NCI-H446 (cell line): ENCODE results near the gene SMOC2.
"Not testable (repeated sequence)": the region's sequence is repeated elsewhere in the genome, so short reads cannot be mapped to it uniquely, and the experiment has no call there.

Experiments used
- DNase-seq, 2 experiments: peaks; one replicate each; lab custom pipeline; 2025; lab: John Stamatoyannopoulos, UW

The SMOC2 gene

DNA sequence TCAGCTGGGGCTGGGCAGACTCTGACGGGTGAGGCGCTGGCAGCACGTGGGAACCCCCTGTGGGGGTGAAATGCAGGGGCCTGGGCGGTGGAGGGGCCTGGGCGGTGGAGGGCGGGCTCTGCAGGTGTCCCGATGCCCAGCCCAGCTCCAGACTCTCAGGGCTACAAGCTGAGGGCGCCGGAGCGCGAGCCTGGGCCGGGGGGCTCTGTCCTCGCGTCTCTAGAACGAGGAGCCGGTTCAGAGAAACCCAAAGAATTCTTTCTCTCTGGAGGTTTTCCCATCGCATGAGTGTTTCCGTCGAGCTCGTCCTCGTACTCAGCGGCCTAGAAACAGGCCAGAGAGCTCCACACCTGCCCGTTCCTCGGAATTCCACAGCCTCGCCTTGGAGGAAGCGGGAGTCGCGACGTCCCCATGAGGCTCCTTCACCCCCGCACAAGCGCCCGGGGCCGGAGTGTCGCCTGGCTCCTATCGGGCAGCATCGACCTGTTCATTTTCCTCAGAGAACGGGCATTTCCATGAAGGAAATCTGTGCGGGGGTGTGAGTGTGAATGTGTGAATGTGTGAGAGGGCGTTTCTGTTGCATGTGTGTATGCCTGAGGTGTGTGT lies 76.9 kb downstream of the SMOC2 start:
- DNase-seq = no peak

GRCh38 chr6:168518348-168518745 lies 77.4 kb downstream of the SMOC2 start:
- no peak for DNase-seq

- DNase-seq = no peak
Measured at GRCh38 chr6:168518867-168519266, 77.9 kb downstream of the SMOC2 start.

GRCh38 chr6:168520233-168520632 lies 79.2 kb downstream of the SMOC2 start:
- no peak for DNase-seq

- no peak for DNase-seq
Measured at GRCh38 chr6:168524571-168525001, 83.6 kb downstream of the SMOC2 start.

GRCh38 chr6:168525114-168525513 lies 84.1 kb downstream of the SMOC2 start:
- no peak for DNase-seq

DNA sequence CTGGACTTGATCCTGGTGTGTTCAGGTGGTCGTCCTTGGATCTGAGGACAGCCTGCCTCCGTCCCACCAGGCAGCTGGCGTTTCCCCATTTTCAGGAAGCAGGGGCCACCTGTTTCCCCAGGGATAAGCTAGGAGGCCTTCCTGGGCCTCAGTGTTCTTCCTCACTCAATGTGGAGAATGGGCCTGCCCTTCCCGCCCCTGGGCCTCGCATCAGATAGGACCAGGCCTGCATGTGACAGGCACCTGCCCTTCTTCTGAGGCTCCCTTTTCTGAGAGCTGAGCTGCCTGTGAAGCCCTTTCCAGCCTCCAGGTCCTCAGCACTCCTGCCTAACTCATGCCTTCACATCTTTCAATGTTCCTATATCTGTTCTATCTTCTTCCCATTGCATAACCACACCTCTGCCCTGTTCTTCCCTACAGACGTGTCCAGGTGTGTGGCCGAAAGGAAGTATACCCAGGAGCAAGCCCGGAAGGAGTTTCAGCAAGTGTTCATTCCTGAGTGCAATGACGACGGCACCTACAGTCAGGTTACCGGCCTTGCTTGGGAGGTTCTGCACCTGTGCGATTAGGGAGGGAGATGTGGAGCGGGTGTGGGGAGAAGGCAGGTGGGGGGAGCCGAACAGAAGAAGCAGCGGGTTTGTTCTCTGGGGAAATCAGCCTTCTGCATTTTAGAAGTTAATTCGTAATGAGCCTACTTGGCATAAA lies 85.1 kb downstream of the SMOC2 start:
- DNase-seq = no peak

- no peak for DNase-seq
Measured at GRCh38 chr6:168526841-168527281, 85.9 kb downstream of the SMOC2 start.

- no peak for DNase-seq
Measured at GRCh38 chr6:168527451-168528210, 86.6 kb downstream of the SMOC2 start.

- no peak for DNase-seq
Measured at GRCh38 chr6:168528474-168529095, 87.6 kb downstream of the SMOC2 start.

- no peak for DNase-seq
Measured at GRCh38 chr6:168529214-168529613, 88.2 kb downstream of the SMOC2 start.

DNA sequence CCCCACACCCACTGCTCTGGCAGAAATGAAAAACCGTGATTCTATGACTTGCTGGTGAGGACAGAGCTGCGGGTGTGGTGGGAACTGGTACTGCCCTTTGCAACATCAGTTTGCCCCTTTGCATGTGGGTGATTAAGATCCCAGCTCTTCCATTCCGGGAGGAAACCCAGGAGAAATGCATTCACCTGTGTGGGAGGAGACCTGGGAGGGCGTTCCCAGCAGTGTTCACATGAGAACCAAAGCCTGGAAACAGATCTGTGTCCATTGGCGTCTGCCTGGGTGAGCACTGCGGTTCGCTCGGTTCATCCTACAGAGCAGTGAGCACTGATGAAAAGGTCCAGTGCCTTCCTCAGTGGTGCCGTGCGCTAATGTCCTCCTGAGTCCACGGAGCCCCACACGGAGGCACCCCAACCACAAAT lies 89.7 kb downstream of the SMOC2 start:
- DNase-seq = no peak

DNA sequence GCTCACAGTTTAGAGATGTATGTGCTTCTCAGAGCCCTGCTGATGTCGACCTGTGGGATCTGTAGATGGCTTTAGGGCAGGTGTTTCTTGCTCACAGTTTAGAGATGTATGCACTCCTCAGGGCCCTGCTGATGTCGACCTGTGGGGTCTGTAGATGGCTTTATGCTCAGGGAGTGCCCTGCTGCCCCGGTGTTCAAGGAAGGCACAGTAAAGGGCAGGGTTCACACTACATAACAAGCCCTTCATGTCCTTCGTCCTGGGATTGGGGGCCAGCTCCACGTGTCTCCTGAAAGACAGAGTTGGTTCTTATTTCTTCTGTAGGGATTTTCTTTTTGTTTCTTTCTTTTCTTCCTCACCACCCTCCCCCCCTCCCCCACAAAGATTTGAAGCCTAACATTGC lies 91.1 kb downstream of the SMOC2 start:
- DNase-seq = no peak

DNA sequence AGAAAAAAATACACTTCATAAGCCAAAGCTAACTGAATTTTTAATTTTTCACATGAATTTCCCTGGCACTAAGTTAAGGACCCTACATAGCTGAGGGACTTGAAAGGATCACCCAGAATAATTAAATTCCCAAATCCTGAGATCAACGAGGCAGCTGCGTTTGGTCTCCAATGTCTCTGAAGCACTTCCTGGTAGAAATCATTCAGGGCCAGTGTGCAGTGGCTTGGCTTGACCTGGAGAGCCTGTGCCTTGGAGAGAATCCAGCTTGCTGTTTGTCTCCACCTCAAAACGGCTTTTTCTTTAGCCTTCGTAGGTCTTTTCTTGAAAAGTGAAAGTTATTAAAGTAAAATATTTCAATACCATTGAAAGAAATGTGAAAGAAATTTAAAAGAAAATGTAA lies 92.4 kb downstream of the SMOC2 start:
- no peak for DNase-seq

DNA sequence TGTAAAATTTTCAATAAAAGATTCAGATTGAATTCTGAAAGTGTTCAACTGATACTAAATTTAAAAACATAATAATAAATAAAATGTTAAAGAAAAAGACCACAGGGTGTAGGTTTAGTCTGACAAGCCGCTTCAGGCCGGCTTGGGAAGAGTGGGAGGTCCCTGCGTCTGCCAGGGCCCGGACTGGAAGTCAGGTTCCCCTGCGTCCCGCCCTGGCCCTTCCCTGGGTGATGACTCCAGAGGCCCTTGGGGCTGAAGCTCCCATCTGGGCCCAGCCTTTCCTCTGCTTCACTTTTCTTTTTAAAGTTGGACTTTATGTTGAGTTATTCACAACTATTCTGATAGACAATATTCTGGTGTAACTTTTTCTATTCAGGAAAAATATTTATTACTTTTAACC lies 93.3 kb downstream of the SMOC2 start:
- DNase-seq = no peak

DNA sequence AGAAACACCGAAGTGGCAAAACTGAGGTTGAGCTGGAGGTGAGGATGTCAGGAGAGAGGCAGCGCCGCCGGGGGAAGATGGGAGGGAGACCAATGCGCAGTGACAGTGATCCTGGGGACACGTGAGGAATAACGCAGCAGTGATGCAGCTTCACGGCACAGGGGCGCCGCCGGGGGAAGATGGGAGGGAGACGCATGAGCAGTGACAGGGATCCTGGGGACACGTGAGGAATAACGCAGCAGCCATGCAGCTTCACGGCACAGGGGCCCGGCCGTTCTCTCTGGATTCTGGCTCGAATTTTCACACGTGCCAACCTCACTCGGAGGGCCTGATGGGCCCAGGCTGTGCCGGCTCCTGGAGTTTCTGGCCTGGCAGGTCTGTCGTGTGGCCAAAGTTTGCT lies 94.7 kb downstream of the SMOC2 start:
- DNase-seq = no peak

GRCh38 chr6:168536196-168536595 lies 95.2 kb downstream of the SMOC2 start:
- no peak for DNase-seq

GRCh38 chr6:168536665-168537539 lies 95.9 kb downstream of the SMOC2 start:
- no peak for DNase-seq

DNA sequence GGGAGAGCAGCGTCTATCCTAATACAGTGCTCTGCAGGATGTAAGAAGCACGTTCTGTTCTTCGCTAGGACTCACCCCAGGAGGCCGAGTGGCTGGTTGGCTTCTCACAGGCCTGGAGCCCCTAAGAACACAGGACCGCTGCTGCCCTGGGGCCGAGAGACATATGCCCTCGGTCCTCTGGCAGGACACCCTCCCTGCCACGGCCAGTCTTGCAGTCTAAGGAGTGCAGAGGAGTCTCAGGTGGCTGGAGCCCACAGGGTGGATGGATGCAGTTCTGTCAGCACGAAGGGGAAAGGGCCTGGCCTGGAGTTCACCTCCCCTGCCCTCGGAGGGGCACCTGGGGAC lies 96.5 kb downstream of the SMOC2 start:
- DNase-seq = no peak

- DNase-seq = not testable (repeated sequence)
Measured at GRCh38 chr6:168538188-168538891, 97.4 kb downstream of the SMOC2 start.
